Right lung (tissue), 5 donors: ENCODE results near the gene PMEPA1. TPM values are rescaled to one million over a fixed set of nuclear protein-coding genes. Genes with fewer than 3 reads are reported as not detected.

ENCODE experiments used
- DNase-seq, 2 donors: peaks; one replicate each; pipeline ENCODE4 v3.0.0-alpha.2; 2013
- polyA plus RNA-seq, 5 donors: library from polyadenylated mRNA; unstranded; fragments of 120-200 nt; gene quantifications; one replicate each; pipeline versions ENCODE4 v1.2.1 to v1.2.3, GENCODE V29; 2013; ENCODE audit warnings: inconsistent platforms in 1 of 5, low replicate concordance in 1 of 5; ENCODE audit not compliant: insufficient read length in 5 of 5, insufficient read depth in 1 of 5

Gene PMEPA1
- polyA plus RNA-seq, 5 donors = 16.5 to 44.6 (median 25.5) TPM

DNA sequence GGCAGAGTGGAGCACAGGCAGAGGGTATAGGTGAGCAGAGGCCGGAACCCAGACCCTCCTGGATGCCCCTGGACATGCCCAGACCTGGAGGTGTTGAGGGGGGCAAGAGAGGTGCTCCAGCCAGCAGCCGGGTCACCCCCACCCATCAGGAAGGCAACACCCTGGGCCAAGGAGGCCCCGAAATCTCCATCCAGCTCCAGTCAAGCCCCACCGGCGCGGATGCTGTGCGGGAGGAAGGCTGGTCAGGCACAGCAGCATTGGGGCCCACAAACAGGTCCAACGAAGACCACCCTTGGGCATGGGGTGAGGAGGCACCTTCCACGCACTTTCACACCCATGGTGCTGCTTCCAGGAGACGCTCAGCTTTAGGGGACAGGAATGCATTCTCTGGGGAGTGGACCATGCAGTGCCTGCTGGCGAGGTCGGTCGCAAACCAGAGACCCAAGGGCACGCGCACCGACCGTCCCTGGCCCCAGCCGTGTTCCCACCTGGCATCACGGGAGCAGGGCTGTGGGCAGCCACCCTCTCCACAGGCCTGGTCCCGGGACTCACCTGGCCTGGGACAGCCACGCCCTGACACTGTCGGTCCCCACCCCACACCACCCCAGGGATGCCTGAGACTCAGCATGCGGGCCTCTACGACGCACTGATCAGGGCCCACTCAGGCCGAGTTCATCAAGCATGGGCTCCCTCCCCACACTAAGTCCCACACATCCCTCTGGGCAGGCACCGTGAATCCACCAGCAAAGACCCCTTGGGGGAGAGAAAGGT lies 45.9 kb downstream of the PMEPA1 start:
- DNase-seq = no peak

DNA sequence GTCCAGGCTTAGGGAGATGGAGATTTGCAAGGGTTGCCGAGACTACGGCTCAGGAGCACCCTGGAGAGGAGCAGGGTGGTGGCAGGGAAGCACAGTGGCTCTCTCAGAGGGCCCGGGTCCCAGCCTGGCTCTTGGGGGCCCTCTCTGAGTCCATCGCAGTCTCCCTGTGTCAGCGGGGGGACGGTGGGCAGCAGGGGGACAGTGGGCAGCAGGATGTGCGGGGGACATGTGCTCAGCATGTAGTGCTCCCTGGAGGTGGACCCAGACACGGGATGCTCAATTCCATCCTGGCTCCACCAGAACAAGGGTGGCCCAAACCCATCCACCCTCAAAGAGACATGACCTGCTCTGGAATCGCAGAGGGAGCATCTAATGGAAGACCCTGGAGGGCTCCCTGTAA lies 46.6 kb downstream of the PMEPA1 start:
- DNase-seq = no peak

DNA sequence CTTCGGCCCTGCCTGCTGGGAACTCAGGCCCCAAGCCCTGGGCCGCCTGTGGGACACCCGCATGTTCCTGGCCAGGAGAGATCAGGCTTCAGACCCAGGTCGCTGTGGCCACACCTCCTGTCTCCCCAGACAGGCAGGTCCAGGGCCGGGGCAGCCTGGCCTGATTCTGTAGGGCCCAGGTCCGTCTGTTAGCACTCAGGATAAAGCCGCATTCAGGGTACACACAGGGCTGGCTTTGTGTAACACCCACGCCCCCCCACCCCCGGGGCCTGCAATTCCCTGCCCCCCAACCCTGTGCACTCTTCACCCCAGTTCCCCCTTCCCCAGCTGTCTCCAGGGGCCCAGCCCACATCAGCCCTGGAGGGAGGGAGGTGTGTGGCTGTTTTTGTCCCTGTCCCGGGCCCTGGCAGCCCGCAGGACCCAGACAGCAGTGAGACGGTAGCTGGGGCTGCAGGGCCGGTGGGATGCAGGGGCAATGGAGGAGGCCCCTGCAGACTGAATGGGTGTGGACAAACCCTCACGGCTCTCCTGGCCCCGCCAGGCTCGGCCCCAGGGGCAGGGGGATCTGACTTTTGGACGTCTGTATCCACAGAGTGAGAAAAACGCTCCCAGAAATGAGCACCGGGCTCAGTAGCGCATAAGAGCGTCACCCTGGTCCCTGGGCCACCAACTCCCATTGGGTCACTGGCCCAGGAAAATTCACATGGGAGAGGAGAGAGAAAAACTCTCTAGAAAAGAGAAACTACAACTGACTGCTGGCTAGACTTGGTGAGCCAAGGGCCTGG lies 47.2 kb downstream of the PMEPA1 start:
- DNase-seq = no peak

DNA sequence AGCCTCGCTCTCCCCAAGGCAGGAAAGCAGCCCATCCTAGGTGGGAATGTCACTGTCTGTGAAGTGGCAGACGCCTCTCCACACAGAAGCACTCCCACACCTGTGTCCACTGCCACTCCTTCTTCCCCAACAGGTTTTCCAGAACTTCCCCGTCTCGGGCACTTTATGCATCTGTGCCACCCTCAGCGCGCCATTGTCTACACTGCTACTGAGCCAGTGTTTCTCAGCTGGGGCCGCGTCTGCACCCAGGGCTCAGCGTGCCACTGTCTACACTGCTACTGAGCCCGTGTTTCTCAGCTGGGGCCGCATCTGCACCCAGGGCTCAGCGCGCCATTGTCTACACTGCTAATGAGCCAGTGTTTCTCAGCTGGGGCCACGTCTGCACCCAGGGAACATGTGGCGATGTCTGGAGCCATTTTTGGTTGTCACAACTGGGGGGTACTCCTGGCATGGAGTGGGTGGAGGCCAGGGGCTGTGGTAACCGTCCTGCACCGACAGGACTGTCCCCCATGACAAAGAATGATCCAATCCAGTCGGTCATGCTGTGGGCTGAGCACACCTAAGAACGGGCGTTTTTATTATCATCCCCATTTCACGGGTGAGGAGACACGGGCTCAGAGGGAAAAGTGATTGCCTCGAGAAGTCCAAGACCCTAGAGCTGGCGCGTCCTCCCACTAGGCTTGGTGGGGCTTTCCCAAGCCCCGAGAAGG lies 47.9 kb downstream of the PMEPA1 start:
- DNase-seq = no peak

DNA sequence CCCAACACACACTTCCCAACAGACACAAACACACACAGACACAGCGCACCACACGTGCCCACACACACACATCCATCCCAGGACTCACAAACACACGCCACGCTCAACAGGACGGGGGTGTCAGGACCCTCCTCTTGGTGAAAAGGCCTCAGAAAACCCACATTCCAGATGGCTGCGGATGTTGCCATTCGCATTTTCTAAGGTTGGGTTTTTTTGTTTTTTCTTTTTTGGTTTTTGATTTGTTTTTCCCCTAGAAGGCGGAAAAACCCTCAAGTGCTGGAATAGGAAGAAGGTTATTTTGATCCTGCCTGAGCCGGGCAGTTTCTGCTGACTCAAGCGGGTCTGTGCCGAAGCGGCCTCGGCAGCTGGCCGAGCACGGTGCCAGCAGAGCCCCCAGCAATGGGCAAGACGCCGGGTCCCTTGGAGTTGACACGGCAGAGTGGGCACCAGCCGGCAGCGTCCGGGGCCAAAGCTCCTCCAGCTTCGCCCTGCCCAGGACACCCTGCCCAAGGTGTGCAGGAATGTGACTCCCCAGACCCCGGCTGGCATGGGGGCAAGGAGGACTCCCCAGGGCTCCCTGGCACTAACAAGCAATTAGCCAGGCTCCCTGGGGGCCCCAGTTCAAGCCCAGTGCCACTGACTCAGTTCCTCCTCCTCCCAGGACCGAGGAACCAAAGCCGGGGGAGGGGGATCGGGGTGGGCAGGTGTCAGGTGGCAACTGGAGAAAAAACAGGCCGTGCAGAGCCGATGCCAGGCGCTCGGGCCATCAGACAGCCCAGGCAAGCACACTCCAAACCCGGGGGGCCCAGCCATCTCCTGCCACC lies 48.7 kb downstream of the PMEPA1 start:
- DNase-seq = no peak

DNA sequence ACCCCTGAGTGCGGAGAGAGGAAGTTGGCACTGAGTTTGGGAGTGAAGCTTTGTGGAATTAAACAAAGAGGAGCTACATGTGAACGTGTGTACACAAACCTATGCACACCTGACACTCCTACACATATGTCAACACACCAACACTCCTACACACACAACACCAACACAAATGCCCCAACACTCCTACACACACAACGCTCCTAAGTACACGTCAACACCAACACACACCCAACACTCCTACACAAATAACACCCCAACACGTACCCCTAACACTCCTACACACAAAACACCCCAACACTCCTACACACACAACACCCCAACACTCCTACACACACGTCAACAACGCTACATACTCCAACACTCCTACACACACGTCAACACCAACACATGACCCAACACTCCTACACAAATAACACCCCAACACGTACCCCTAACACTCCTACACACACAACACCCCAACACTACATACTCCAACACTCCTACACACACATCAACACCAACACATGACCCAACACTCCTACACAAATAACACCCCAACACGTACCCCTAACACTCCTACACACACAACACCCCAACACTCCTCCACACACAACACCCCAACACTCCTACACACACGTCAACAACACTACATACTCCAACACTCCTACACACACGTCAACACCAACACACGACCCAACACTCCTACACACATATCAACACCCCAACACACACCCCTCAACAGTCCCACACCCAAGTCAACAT lies 49.5 kb downstream of the PMEPA1 start:
- DNase-seq = no peak

DNA sequence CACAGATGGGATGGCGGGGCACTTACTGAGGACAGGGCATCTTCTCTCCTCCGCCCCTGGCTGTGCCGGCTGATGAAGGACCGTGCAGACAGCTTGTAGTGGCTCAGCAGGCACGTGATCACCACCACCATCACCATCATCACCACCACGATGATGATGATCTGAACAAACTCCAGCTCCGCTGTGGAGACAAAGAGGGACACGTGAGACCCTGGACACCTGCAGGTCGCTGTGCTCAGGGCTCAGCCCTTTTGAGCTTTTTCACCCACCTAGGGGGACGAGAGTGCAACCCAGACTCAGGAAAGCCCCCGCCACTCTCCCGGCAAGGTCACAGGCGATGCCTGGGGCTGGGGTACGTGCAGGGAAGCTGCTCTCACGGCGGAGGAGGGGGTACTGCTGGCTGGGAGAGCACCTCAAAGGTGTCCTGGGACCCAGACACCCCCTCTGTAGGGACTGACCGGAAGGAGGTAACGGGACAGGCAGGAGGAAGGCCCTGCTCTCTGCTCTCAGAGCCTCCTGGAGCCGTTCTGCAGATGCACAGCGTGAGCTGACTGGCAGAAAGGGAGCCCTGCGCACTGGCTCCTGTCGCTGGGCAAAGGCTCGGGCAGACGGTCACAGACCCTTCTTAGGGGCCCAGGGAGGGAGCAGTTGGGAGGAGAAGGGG lies 50.2 kb downstream of the PMEPA1 start:
- DNase-seq = no peak

DNA sequence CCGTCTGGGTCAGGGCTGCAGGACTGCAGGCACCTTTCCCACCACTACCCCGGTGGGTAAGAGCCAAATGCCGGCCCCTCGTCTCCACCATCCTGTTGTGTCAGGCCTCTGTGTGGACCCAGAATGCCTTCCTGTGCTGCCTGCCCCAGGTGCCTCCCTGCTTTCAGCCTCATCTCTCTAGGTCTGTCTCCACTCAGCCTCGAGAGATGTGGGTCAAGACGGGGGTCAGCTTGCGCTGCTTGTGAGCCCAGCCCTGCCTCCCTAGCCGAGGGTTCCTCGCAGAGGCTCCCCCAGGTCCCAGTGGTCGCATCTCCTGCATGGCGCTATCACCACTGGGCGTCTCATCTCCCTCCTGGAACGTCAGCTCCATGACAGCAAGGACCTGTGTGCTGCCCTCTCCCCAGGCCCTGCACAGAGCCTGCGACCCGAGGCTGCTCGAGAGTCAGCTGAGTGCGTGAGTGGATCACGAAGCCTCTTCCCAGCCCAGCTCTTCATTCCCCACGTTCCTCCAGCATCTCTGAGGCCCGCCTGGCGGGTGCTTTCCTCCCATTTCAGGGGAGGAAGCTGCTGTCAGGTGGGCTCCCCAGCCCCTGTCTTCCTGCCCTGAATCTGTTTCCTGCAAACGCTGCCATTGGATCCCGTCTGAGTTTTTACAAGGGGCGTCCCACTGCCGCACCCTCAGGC lies 50.8 kb downstream of the PMEPA1 start:
- no peak for DNase-seq

DNA sequence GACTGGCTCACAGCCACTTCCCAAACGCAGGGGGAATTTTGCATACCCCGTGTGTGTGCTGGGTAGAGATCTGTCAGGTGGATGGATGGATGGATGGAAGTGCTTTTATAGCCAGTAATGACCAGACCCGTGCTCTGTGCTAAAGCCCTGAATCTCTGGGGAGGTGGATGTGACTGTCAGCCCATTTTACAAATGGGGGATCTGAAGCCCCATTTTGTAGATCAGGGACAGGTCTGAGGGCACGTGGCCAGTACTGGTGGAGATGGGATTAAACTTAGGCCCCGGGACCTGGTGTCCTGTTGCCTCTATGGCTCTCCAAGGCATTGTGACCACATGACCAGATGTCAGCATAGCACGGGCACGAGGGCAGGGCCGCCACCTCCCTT lies 51.4 kb downstream of the PMEPA1 start:
- DNase-seq = no peak

DNA sequence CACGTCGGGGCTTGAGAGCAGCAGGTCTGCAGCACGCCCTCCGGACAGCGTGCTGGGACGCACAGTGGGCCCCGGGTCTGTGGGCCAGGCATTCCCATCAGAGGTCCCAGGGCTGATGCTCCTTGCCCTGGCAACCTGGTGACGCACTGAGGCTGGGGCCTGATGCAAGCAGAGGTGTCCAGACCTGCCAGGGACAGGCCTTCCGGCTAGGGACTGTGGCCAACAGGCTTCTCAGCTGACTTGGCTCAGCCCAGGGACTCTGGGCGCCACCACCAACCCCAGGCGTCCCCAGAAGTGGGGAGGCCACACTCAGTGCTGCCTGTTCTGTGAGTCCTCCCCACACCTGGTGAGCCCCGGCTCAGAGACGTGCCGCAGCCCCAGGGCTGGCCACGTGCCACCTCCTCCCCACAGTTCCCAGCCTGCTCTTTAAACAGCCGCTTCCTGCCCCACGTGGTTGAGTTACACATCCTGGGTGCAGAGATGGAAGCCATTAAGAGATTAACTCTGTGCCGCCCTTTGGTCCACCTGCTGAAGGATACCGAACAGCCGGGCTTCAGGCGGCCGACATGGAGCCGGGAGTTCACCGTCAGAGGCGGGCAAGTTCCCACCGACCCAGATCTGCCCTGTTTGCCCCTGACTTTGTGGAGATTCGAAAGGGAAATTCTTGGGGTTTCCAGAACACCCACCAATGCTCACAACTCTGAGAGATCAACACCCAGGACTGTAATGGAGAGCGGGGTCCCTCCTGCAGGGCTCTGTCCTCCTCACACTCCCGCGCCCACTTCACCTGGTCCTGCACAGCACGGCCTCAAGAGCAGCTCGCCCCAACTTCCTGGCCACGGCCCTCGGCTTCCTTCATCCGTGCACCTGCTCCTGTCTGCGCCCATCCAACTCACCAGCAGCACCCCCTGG lies 52.0 kb downstream of the PMEPA1 start:
- DNase-seq = no peak

DNA sequence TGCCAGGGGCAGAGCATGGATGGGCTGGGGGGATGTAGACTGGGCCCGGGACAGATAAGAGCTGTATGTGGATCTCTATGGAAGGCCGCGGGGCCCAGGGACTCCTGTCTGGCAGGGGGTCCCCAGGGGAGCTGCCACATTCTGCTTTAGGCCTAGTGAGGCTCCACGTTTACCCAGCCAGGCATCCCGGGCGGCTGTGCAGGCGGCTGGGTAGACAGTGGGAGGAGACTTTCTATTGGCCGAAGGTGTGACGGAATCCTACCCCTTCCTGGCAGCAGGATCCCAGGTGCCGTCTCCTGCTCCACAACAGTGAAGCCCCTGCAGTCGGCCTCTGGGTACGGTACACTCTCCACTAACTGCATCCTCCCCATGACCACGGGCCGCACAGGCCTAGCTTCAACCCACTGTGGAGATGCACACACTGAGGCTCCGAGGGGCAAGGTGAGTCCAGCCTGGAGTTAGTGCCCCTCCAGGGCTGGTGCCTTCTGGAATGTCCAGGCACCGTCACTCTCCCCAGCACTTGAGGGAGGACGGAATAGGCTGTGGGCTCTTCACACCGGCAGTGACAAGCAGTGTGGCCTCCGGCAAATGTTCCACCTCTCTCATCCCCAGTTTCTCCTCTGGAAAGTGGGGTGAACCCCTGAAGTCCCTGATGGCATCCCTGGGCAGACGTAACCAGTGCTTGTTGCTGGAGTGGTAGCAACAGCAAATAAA lies 52.8 kb downstream of the PMEPA1 start:
- DNase-seq = no peak

DNA sequence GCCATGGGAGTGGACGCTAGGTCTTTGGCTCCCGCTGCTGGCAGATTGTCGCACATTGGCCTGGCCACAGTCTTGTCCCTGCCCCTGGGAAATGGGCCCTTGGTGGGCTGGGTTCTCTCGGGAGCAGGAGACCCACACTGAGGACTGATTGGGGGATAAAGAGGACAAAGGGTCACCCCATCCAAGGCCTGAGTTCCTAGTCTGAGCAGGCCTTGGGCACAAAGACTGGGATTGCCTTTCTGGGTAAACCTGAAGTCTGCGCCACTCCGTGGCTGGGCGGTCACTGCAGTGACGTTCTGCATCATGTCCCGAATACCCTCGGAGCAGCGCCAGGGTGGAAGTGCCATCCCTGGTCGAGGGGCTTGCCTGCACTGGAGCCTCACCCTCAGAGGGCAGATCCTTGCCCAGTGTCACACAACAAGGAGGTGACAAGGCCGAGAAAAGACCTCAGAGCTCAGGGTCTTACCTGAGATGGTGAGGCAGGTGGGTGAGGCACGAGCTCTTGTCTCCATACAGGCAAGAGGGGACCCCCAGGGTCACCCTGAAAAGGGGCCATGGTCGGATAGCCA lies 53.5 kb downstream of the PMEPA1 start:
- DNase-seq = no peak

DNA sequence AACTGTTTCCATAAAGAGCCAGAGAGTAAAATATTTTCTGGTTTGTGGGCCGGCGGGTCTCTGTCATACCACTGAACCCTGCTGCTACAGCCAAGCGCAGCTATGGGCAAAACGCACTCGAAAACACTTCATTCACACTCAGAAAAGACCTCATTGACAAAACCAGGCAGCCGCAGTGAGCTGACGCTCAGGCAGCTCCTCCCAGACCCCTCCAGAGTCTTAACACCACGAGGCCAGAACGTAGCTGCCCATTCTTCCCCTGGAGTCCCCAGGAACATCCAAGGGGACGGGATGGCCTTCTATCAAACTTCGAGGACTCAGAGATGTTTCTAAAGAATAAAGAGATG lies 54.0 kb downstream of the PMEPA1 start:
- DNase-seq = no peak

DNA sequence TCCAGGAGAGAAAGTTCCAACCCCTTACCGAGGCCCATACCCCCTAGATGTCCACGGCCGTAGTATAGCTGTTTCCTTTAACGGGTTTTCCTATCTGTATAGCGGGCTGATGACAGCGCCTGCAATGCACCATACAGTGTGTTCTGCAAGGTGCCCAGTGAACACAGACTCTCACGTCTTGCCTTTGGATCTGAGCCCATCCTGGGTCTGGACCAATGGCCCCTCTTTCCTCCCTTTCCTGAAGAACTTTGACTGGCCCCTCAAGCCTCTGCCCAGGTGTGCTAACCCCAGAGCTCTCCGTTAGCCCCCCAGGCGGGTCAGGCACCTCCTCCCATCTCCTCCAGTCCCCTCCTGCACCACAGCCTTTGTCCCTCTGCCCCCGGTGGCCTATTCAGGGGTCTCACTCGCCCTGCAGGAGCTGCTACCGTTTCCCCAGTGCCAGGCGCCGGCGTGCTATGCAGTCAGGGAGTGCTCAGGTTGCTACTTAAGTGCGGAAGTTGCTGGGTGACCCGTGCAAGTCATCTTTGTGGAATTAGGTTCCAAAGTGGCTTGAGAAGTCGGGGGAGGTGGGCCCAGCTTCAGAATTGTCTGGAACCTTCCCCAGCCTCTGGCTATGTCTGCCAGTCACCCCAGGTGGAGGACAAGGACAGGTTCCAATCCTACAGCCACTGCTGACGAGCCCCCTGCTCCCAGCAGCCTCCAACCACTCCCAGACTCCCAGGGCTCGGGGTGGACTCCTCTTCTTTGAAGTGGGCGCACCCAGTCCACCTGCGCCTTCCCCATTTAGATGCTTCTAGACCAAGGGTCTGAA lies 54.6 kb downstream of the PMEPA1 start:
- DNase-seq = no peak

DNA sequence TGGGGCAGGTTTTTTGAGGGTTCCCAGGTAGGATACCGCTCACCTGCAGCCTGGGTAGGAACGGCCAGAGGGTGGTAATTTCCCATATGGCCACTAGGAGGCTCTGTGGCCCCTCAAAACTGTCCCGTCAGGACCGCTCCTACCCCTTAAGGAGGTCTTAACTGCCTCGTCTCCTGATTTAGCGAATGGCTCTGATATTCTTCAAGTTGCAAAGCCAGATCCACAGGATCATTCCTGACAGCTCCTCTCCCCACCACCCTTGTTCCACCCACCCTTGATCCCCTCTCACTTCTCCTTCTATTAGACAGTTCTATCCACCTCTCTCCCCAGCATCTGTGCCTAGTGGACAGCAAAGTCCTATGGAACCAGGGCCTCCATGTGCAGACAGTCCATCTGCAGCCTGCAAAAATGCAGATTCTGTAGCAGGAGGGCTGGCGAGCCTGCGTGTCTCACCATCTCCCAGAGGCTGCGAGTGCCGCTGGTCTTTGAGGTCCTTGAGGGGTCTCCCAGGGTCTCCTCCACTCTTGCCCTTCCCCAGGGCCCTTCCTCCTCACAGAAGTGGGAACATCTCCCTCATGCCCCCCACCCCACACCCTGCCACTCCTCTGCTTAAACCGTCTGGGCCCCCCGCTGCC lies 55.3 kb downstream of the PMEPA1 start:
- peak; percentile 59 to 72 for DNase-seq

DNA sequence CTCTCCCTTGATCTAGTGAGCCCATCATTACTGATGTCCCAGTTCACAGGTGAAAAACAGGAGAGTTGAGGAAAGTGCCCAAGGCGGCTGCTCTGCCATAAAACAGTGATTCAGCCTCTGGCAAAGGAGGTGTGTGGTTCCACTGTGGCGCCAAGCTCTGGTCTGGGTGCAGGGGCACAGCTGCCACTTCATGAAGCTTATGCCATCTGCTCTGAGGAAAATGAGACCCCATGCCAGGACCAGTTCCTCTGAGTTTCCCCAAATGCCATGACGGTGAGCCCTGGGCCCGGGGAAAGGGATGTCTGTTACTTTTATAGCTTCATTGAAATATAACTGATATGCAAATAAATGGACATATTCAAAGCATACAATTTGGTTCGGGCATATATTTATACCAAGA lies 55.9 kb downstream of the PMEPA1 start:
- no peak for DNase-seq

DNA sequence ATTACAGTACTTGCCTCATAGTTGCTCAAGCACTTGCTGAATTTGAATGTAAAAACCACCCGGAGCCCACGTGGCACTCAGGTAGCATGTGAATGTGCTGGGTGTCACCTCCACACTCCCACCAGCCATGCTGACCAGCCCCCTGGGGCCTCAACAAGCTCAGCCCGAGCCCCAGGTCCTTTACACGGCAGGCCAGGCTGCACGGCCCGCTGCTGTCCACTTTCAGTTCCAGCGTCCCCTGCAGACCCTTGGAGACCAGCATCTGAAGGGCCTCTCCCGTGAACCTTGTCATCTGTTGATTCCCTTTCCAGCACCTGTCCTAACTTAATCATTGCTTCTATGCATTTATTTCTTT lies 56.3 kb downstream of the PMEPA1 start:
- DNase-seq = no peak
